Epidermal melanocyte (primary cell): ENCODE data around the gene ROCK2.
"Not testable (repeated sequence)": the region's sequence is repeated elsewhere in the genome, so short reads cannot be mapped to it uniquely, and the experiment has no call there.

Experiments
- DNase-seq: peaks from one replicate; pipeline ENCODE4 v3.0.0; 2011; ENCODE audit warnings: low spot score; ENCODE audit not compliant: insufficient read length

ROCK2 gene

DNA sequence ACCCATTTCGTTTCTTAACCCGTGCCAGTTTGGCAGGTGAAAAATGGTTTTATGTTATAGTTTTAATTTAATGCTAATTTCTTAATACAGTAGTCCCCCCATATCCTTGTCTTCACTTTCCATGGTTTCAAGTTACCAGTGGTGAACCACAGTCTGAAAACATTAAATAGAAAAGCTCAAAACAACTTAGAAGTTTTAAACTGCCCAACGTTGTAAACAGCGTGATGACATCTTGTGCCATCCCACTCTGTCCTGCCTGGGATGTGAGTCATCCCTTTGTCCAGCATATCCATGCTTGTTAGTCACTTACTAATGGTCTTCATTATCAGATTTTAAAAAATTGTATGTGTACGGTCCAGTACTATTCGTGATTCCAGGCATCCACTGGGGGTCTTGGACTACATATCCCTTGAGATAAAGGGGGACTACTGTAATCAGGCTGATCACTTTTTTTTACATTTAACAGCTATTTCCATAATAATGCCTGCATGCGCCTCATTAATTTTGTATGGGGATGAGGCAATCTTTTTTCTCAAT is 157.3 kb downstream of the ROCK2 start:
- no peak for DNase-seq

DNA sequence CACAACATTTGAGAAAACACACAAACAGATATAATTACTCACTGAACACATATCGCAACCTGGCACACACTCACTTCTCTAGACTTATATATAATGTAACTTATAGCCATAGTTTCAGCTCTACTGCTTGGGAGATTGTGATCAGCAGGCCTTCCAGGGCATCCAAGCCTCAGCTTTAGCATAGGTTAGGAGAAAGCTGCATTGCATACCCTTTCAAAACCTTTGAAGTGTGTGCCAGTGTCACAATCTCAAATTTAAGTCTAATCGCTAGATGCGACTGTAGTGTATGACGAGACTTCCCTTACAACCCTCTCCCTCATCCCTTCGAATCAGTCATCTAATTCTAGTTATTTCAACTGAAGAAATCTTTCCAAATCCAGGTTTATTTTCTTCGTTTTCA is 158.3 kb downstream of the ROCK2 start:
- no peak for DNase-seq

DNA sequence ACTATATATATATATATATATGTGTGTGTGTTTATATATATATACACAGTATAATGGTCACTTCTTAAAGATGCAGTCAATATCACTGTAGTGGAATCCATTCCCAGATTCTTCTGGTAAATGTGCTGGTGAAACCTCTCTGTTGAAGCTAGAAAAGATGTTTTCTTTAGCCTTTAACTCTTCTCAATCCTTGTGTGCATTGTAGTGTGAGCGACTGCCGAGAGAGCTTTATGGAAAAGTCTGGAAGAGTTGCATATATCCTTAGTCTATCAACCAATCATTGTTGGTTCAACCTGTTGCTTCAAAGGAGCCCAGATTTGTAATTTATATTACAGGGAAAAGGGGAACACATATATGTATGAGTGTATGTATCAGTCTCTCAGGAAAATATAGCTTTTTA is 161.5 kb downstream of the ROCK2 start:
- no peak for DNase-seq

DNA sequence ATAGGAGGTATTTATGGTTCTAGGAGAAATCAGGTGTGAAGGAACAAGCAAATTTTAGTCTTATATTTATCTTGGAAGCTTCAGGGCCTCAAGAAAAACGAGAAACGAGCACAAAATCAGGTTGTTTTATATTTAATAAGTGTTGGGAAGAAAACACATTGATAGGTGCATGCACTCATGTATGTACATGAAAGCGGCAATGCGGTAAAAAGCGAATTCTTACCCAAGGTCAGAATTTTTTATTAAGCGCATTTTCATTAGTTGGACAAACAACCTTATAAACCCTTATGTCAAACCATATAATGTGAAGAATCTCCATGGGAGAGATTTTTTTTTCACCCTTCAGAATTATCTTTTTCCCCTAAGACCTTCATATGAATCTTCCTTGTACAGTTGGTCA is 163.8 kb downstream of the ROCK2 start:
- no peak for DNase-seq

DNA sequence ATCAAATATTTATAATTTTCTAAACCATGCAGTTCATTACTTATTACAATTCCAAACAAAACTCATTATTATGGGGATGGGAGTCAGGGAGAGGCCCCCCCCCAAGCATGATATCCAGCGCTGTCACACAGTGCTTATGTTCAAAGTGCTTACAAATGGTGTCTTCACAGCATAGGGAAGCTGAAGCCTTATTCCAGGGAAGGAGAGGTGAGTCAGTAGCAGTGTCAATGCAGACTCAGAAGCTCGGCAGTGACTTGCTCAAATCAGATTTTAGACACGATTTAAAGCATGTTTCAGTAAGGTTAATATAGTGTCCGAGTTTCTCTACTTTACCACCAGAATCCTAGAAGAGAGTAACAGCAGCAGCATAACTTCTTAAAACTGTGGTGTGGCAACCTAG is 164.5 kb downstream of the ROCK2 start:
- DNase-seq, result no peak

DNA sequence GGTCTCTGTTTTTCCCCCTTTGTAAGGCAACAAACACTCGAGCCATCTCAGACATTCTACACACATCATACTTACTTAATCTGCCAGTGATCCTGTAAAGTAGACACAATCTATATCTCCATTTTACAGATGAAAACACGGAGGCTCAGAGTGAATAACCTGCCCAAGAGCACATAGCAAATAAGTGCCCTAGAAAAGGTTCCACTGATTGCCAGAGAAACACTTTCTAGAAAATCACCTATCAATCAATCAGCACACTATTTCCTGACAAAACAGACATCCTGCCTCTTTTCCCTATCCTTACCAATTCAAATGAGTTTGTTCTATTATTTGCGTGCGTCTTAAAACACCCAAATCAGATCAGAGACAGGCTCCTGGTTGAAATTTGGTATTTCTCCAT is 165.2 kb downstream of the ROCK2 start:
- no peak for DNase-seq

DNA sequence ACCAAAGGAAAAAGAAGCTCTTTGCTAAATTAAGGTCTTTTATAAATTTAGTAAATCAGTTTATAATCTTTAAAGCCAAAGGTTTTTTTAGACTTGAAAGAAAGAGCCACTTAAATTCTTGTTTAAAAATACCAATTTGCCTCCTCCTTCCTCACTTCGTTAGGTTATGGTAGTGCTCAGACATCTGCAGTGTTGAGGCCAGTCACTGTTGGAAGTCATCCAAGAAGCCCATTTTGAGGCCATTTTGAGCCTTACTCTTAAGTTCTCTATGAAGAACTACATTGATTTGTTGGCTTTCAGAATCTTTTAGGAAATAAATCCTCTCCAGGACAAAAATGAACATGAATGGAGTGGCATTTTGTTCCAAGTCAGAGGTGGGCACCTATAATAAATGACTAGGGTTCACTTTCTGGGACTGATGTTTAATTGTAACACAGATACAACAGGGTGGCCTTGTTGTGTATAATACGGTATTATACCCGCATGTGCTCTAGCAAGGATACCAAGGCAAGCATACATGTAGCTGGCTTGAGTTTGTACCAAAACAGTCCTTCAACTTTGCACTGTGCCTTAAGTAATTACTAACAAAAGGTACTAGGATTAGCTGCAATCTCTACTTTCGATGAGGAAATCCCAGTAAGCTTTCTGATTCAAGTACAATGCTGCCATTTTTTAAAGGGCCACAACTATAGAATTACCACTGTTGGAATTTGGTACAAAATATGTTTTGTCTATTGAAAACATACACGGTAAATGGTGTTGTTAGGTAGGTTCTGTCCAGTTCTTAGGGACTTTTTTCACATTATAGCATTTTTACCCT is 166.4 kb downstream of the ROCK2 start:
- no peak for DNase-seq

DNA sequence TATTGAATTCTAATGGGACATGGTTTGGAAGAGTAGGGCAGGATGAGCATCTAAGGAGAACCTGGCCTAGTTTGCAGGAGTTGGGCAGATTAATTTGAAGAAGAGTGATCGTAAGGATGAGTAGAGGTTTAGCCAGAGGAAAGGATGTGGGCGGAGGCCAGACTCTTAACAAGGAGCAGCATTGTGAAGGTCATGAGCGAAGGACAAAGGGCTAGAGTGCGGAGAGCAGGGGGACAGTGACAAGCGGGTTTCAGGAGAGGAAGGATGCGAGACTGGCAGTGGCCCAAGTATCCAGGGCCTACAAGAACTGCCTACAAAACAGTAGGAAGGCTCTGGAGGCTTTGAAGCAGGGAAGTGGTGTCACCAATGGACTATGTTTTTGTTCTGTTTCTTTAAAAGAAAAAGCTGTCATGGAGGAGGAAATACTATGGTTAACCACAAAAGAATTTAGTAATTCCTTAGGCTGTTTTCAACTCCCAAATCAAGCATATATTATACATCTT is 169.1 kb downstream of the ROCK2 start:
- DNase-seq, result peak; percentile 26

DNA sequence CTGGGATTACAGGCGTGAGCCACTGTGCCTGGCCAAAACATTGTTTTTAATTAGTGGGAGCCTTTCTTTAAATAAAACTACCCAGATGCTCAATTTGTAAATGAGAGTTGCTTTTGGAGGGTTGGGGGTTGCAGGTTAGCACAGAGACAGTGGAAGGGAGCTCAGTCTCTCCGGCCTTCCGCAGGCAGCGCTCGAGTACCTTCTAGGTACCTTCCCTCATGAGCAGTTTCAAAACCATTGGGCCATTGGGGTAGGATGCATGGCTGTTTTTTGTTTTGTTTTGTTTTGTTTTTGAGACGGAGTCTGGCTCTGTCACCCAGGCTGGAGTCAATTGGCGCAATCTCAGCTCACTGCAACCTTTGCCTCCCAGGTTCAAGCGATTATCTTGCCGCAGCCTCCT is 170.2 kb downstream of the ROCK2 start:
- no peak for DNase-seq

DNA sequence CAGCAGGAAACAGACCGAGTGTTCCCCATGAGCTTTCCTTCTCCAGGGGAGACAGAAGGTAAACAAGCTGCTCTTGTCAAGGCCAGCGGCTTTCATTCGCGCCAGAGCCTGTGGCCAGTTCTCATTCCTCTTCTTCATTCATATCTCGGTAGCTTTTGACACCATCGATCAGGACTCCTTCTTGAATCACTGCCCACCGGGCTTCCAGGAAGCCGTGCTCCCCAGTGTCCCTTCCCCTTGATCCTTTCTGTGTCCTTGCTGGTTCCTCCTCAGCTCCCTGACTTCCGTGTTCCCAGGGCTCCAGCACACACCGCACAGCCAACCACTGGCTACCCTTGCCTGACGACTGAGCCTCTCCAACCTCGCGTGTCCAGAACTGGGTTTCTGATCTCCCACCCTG is 175.1 kb downstream of the ROCK2 start:
- DNase-seq, result no peak

DNA sequence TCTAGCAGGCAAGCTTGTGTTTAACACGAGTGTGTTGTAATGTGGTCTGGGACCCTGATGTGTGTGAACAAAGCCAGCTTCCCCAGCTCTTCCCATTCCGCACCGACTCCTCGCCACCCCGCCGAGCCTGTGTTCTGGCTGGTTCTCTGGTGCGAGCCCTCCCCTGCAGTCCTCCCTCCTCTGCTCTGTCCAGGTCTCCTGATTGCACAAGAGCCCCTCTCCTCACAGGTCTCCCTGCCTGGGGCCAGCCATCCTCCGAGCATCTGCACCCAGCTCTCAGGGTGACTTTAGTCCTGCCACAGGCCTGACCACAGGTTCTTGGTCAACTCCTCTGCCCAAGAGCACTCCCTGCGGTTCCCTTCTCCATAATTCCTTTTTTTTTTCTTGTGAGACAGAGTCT is 175.9 kb downstream of the ROCK2 start:
- DNase-seq, result no peak

DNA sequence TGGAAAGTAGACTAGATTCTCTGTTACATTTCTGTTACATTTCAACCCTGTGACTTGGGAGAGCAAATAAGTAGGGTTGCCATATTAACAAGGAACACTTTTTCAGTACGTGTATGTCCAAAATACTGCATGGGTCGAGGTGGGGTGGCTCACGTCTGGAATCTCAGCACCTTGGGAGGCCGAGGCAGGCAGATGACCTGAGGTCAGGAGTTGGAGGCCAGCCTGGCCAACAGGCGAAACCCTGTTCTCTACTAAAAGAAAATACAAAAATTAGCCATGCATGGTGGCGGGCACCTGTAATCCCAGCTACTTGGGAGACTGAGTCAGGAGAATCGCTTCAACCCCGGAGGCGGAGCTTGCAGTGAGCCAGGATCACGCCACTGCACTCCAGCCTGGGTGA is 178.0 kb downstream of the ROCK2 start:
- no peak for DNase-seq

DNA sequence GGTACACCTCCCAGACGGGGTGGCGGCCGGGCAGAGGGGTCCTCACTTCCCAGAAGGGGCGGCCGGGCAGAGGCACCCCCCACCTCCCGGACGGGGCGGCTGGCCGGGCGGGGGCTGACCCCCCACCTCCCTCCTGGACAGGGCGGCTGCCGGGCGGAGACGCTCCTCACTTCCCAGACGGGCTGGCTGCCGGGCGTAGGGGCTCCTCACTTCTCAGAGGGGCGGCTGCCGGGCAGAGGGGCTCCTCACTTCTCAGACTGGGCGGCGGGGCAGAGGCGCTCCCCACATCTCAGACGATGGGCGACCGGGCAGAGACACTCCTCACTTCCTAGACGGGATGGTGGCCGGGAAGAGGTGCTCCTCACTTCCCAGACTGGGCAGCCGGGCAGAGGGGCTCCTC is 179.4 kb downstream of the ROCK2 start:
- DNase-seq, result not testable (repeated sequence)

DNA sequence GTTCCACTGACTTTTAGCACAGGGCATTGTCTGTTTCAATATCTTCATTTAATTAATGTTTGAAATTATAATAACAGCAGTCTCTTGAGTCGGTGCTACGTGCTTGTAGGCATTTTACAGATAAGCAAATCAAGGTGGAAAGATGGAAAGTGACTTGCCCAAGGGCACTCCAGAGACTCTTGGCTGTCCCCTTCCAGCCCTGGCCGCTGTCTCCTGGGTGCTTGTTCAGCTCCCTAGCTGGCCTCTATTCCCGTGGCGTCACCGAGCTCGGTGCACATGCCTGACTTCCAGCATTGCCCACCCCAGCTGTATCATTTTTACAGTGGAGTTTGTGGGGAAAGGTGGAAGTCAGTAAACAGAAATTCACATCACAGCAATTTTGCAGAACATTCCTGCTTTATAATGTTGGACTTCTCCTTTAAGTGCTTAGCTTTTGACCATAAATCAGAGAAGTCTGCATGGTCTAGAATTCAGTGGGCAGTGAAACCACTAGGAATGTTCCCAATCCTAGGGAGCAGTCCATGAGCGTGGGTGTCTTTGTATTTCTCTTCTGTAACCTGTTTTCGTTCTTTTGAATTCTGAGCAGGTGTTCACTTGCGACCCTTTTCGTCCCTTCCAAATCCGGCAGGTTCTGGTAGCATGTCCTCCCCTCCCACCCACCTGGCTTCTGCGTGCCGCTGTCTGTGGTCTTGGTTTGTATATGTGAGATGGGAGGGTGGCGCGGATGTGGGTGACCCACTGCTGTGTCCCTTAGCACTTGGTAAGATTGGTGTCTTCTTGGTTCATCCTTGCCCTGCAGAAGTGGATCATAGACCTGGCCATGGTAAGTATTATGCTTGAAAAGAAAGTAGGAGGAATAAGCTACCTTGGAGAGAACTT is 180.8 kb downstream of the ROCK2 start:
- no peak for DNase-seq

DNA sequence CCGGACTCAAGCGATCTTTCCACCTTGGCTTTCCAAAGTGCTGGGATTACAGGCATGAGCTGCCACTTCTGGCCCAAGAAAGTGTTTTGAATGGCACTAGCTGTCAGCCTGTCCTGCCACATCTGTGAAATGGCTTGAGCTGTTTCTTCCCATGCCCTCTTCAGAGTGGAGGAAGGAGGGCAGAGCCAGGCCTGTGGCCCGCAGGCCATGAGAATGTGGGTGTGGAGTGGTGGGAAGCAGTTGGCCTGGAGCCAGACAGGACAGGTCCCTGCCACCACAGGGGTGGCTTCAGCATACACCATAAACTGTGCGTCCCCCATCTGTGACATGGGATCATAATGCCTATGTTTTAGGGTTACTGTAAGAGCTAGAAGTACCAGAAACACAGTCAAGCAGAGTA is 182.7 kb downstream of the ROCK2 start:
- no peak for DNase-seq

DNA sequence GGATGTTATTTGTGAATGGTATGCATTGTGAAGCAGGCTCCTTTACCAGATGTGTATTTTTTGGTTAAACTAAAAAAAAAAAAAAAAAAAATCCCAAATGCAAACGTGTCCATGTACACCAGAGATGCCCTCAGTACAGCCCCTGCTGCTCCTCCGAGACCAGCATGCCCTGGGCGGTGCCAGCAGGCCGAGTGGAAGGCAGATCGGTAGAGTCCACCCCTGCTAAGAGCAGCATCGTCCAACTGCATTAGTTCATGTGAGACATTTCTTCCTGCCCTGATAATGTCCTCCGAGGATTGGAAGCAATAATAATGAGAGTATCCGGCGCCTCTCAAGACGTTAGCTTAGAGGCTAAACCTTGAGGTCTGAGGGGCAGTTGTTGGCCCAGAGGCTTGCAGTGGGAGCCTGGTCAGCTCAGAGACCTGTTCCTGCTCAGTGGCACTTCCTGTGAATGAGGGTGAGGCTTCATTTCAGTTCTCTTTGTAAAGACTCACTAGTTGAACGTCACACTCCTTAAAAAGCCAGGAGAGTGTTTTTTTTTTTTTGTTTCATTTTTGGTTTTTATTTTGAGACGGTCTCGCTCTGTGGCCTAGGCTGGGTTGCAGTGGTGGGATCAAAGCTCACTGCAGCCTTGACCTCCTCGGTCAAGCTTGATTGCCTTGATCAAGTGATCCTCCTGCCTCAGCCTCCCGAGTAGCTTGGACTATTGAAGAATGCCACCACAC is 183.5 kb downstream of the ROCK2 start:
- DNase-seq, result no peak

DNA sequence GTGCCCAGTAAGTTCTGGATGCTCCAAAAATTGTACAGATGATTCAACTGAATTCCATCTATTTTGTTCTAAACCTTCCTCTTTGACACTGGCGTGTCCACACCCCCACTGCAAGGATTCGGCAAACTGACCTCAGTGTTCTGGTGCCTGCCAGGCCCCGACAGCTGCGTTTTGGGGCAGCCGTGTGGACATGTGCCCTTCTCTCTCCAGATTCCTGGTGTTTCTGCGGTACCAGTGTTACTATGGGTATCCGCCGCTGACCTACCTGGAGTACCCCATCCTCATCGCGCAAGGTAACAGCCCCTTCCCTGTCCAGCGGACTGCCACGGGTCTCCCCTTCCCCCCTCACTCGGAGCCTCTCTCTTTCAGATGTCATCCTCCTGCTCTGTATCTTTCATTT is 184.2 kb downstream of the ROCK2 start:
- DNase-seq, result no peak

DNA sequence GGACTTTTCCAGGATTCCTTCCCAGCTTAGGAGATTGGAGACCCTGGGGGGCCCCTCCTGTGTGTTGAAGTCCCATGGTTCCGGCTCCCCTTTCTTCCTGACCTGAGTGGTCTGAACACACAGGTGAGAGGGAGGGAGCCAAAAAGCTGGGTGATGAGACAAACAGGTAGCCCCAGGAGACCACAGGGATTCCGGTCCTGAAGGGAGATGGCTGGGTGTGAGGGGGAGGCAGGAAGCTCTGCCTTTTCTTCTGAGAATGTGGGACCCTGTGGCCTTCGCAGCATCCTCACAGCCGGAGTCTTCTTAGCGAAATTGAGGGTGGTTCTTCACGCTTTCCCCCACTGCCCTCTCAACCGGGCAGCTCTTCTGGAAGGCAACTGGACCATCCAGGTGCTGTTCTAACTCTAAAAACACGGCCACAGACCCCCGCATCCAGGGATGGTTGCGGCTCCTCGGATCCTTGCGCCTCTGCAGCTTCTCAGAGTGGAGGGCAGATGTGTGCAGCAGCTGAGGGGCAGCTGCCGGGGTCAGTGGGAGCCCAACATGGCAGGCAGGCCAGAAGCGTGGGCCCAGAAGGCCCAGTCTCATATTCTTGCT is 184.8 kb downstream of the ROCK2 start:
- DNase-seq, result no peak

DNA sequence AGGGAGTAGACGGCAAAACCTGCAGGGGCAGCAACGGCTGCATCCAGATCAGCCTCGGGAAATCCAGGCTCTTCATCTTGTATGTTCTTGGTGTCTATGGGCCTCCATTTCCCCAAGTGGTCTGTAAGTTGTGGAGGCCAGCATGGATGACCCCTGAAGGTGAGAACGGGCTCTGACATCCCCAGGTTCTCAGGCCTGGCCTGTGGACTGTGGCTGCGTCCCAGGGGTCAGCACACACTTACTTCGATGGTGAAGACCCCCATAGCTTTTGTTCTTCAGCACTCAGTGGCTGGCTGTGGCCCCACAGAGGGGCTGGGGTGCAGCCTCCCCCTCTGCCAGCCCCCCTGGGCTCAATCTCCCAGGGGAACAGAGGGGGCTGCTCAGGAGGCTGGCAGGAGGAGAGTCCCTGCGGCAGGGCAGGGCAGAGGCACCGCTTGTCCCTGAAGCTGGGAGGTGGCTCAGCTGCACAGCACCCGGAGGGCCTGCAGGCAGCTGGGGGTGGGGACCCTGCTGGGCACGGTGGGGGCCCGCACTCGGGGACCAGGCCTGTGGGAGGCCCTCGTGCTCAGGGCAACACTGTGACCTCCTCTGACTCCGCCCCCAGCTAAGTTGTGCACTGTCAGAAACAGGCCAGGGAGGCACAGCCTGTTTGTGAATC is 185.4 kb downstream of the ROCK2 start:
- DNase-seq, result no peak

DNA sequence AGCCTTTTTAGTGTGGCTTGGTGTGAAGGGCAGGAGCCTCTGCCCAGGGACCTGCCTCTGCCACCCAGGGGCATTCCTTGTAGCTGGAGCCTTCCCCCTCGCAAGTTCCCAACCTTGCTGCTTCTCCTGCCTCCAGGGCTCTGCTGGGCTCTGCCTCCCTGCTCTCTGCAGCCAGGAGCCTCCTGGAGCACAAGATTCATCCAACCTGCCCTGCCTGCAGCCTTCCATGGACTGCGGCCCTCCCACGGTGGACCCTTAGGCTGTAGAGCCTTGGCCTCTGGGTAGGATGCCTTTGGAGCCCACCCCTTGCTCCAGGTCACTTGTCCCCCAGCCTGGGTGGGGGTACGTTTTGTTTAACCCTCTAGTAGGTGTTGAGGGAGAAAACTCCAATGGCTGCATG is 186.7 kb downstream of the ROCK2 start:
- no peak for DNase-seq

DNA sequence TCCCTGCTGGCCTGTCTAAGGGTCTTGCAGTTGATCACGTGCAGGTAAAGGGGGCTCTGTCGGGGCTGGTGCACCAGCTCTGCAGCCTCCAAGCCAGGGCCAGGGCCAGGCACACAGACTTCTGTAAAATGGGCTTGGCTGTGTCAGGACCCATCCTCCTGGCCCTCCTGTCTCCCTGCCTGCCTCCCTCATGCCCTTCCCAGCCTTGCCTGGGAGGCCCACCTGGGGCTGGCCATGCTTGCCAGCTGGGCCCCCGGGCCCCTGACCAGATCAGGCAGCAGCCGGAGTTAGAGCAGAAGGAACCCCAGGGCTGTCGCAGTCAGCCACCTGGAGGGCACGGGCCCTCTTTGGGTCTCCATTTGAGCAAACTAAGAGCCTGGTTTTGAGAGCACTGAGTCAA is 187.1 kb downstream of the ROCK2 start:
- DNase-seq, result no peak
